ENCODE measurements around the gene KCNK6.

Gene KCNK6

DNA sequence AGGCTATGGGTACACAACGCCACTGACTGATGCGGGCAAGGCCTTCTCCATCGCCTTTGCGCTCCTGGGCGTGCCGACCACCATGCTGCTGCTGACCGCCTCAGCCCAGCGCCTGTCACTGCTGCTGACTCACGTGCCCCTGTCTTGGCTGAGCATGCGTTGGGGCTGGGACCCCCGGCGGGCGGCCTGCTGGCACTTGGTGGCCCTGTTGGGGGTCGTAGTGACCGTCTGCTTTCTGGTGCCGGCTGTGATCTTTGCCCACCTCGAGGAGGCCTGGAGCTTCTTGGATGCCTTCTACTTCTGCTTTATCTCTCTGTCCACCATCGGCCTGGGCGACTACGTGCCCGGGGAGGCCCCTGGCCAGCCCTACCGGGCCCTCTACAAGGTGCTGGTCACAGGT is 6.9 kb downstream of the KCNK6 start:
- no peak for DNase-seq

DNA sequence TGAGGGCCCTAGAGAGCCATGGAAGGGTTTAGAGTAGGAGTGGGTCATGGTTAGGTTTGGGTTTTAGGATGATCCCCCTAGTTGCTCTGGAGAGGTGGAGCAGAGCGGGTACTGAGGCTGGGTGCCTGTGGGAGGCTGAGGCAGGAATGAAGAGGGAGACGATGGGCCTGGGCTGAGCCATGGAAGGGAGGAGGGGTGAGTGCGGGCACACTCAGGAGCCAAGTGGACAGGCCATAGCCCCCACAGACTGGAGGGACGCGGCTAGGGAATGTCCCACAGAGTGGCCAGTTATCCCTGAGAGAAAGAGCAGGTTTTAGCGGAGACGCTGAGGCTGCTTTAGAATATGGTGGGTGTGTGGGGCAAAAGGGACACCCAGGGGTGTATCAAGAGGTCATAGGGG is 10.0 kb downstream of the KCNK6 start:
- DNase-seq: no peak

DNA sequence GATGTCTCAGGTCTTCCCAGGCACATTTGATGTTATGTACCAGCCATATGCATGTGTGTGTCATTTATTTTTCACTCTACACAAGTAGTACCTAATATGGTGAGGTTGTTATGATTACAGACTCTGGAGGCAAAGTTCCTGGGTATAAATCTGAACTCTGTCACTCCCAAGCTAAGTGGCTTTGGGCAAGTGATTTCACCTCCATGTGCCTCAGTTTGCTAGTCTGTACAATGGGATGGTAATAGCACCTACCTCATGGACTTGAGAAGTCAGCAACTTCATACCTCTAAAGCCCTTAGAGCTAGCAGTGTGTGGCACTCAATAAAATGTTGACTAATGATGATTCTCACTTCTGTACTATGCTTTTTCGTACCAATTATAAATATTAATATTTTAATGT is 12.1 kb downstream of the KCNK6 start:
- DNase-seq: no peak

DNA sequence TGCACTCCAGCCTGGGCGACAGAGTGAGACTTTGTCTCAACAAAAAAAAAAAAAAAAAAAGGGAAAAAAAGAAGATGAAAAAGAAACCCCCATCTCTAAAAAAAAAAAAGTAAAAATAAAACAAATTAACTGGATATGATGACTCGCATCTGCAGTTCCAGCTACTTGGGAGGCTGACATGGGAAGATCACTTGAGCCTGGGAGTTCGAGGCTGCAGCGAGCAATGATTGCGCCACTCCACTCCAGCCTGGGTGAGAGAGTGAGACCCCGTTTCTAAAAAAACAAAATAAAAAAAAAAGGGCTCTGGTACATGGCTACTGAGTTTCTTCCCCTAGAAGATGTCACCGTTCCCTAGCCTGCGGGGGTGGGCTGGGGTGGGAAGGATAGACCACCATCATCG is 13.6 kb downstream of the KCNK6 start:
- DNase-seq: no peak

DNA sequence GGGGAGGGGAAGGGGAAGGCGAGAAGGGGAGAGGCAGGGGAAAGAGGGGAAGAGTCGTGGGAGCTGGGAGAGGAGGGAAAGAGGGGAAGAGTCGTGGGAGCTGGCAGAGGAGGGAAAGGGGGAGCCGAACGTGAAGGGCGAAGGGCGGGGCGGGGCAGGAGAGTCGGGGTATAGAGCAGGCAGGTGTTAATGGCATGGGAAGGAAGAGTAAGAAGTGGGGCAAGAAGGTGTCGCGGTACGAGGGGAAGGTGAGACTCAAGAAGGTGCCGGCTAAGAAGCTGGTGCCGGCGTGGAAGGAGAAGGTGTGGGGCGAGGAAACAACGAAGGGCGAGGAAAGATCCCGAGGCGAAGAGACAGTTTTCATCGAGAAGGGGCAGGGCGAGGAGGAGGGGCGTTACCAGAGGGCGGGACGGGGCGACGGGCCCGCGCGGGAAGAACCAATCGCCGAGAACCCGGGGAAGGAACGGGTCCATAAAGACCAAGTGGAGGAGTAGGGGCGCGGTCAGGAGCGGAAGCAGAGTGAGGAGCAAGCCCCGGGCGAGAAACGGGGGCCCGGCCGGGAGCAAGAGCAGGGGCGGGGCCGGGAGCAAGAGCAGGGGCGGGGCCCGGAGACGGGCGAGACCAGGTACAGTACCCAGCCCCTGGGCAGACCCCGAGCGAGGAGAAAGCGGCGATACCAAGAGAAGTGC is 16.4 kb downstream of the KCNK6 start:
- peak; percentile 90 to 96 (median 95) for DNase-seq

DNA sequence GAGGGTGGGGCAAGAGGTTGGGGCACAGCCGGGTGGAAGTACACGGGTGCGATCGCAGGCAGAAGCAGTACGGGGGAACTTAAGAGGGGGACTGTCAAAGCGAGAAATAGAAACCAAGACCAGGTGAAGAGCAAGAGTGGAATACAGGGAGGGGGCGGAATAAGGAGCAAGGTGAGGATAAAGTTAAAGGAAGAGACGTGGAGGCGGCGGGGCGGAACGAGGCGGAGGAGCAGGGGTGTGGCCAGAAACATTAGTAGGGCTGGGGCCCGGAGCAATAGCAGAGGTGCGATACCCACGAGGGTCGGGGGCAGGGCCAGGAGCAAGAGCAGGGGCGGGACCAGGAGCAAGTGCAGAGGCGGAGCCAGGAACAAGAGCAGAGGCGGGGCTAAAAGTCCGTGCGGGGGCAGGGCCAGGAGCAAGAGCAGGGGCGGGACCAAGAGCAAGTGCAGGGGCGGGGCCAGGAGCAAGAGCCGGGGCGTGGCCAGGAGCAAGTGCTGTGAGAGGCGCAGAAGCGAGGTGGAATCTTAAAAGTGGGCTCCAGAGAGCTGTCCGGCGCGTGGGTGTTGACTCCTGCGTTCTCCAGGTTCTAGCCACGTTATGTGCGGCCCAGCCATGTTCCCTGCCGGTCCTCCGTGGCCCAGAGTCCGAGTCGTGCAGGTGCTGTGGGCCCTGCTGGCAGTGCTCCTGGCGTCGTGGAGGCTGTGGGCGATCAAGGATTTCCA is 17.2 kb downstream of the KCNK6 start:
- DNase-seq: peak; percentile 85 to 98 (median 93)

DNA sequence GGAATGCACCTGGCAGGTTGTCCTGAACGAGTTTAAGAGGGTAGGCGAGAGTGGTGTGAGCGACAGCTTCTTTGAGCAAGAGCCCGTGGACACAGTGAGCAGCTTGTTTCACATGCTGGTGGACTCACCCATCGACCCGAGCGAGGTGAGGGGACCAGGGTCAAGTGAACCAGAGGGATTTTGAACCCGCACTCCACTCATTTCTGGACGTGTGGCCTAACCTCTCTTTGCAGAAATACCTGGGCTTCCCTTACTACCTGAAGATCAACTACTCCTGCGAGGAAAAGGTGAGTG is 17.7 kb downstream of the KCNK6 start:
- DNase-seq: no peak

DNA sequence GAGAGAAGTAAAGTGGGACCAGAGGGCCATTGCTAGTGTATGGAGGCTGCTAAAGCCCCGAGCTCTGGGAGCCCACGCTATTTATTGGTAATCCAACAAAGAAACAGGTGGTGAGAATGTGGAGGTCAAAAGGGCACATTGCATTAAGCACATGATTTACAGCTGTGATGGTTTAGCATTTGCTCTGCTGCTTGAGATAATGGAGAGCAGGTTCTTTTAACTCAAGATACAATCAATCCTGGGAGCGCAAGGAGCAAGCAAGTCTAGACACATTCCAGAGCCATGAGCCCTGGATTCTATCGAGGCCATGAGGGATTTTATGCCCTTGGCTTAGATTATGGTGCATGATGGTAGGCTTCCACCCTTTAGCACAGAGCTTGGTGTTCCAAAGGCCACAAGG is 19.4 kb downstream of the KCNK6 start:
- peak in 1 of 3 experiments; percentile 2 for DNase-seq

DNA sequence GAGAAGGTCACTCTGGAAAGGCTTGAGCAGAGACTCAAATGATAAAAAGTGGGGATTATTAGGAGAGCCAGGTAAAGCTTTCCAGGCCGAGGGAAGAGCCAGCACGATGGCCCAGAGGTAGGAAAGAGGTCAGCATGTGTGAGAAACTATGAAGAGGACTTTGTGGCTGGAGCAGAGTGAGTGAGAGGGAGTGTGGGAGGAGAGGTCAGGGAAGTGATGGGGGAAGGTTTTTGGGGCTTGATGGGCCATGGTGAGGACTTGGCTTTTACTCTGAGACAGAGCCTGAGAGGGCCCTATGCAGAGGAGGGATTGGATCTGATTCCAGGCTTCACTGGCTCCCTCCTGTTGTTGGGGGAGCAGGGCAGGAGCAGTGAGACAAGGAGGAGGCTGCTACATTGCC is 21.3 kb downstream of the KCNK6 start:
- no peak for DNase-seq

DNA sequence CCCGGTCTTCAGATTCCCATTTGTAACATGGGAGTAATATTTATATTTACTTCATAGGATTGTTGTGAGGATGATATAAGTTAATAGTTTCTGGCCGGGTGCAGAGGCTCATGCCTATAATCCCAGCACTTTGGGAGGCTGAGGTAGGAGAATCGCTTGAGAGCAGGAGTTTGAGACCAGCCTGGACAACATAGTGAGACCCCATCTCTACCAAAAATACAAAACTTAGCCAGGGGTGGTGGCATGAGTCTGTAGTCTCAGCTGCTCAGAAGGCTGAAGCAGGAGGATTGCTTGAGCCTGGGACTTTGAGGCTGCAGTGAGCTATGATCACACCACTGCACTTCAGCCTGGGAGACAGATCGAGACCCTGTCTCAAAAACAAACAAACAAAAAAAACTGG is 27.2 kb downstream of the KCNK6 start:
- DNase-seq: no peak

DNA sequence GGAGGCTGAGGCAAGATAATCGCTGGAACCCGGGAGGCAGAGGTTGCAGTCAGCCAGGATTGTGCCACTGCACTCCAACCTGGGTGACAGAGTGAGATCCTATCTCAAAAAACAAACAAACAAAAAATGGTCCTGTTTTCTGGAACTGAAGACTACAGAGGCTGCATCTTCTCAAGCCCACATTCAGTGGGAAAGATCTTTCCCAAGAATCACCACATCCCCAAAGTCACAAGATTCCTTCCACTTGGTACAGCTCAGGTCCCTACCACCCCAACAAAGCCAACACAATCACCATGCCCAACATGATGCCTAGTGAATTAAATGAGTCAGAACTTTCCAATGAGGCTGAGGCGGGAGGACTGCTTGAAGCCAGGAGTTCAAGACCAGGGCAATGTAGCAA is 31.2 kb downstream of the KCNK6 start:
- DNase-seq: no peak

DNA sequence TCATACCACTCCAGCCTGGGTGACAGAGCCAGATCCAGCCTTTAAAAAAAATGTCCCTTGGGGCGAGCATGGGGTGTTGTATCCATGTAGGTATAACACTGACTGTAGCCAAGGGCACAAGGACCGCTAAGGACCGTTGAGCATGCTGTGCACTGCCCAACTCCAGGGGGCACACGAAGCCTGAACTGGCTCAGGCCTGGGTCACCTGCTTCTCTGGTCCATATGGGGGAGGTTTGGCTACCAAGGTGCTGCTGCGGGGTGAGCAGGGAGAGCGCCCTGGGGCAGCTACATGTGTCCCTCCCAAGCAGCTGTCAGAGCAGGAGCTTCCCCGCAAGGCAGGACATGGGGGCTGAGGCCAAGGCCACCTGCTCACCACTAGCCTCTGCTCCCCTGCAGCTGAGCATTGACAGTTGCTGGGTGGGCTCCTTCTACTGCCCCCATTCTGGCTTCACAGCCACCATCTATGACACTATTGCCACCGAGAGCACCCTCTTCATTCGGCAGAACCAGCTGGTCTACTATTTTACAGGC is 32.3 kb downstream of the KCNK6 start:
- no peak for DNase-seq

DNA sequence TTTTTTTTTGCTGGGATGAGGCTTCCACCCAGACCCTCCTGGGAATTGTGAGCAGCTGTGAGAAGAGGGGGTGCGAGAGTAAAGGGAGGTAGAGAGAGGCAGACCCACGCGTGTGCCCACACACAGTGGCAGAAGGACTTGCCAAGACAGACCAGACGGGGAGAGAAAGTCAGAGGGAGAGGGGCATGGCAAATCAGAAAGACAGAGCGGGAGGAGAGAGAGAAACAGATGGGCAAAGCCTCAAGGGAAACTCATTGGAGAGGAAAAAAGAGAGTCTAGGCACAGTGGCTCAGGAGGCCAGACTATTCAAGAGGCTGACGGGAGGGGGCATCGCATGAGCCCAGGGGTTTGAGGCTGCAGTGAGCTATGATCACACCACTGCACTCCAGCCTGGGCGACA is 33.0 kb downstream of the KCNK6 start:
- DNase-seq: no peak

DNA sequence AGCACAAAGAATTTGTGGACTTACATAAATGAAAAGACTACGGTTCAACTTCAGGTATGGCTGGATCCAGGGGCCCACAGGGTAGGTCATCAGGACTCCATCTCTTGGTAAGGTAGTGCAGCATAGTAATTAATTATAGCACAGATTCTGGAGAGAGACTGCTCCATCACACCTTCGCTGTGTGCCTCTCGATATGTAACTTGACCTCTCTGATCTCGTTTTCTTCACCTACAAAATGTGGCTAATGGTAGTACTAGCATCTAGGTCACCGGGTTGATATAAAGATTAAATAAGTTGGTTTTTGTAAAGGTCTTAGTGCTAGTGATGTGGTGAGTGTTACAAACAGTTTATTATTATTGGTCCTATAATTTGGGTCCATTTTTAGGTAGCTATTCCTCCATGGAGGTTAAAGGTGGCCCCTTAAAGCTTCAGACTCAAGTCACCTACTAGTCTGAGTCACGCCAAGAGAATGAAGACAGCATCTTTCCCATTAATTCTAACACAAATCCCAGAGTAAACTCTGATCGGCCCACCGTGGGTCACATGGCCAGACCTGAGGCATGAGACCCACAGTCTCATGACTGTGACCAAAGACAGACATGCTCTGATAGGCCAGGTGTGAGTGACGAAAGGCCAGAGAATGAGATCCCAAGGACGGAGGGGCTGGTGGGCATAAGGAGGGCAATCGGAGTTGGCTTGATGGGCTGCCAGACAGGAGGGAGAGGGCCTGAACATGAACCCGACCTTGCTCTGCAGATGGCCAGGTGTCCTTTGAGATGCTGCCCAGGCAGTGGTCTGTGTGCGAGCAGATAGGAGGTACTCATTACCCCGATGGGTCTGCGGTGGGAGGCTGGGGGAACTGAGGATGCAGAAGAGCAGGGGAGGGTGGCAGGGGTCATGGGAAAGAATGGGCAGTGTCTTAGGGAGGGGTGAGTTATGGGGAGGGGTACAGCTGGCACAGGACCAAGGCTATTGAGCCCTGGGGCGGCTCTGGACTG is 36.4 kb downstream of the KCNK6 start:
- no peak for DNase-seq

DNA sequence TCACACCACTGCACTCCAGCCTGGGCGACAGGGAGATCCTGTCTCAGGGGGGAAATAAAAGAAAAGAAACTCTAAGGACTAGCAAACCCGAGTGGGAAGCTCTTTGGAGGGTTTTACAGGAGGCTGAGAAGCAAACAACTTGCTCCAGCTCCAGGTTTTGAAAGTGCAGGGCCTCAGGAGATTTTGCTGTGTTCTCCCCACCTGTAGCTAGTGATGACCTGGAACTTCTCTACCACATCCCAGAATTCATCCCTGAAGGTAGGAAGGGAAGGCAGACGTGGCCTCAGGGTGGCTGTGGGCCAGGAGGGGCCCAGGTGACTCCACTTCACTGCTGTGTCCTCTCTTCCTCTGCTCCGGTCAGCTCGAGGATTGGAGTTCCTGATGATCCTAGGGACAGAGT is 38.4 kb downstream of the KCNK6 start:
- no peak for DNase-seq

DNA sequence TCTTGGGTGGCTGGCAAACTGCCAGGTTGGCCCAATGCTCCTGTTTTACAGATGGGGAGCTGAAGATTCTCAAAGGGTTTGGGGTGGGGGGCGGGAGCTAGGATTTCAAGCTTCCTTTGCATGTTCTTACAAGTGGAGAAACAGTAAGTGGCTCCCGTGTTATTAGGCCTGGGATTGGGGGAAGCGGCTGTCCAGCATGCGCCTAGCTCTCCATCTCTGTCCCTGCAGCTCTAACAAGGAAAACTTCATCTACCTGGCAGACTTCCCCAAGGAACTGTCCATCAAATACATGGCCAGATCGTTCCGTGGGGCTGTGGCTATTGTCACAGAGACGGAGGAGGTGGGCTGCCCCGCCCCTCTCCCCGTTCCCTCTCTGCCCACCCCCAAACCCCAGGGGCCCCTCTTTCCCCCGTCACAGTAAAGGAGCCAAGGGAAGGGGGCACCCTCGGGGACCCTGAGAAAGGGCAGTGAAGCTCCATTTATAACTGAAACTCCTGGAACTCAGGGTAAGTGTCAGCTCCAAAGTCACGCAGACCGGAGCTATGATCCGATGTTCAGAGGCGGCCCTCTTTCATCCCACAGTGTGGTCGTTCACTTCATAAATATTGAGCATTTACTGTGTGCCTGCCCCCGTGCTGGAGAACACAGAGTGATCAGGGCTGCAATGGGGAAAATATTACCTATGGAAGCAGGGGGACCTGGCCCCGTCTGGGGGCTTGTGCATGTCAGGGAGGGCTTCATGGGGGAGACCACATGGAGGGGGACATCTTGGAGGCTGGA is 39.8 kb downstream of the KCNK6 start:
- no peak for DNase-seq

DNA sequence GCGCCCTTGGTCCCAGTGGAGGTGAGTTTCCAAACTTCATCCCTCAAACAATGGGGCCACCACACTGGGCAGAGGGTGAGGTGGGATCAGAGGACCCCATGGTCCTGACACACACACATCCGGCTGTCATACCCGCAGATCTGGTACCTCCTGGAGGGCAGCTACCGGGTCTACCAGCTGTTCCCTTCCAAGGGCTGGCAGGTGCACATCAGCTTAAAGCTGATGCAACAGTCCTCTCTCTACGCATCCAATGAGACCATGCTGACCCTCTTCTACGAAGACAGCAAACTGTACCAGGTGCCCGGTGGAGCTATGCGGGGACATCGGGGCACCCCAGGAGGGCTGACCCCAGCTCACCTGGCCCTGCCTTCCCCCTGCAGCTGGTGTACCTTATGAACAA is 40.7 kb downstream of the KCNK6 start:
- peak in 1 of 3 experiments; percentile 12 for DNase-seq

DNA sequence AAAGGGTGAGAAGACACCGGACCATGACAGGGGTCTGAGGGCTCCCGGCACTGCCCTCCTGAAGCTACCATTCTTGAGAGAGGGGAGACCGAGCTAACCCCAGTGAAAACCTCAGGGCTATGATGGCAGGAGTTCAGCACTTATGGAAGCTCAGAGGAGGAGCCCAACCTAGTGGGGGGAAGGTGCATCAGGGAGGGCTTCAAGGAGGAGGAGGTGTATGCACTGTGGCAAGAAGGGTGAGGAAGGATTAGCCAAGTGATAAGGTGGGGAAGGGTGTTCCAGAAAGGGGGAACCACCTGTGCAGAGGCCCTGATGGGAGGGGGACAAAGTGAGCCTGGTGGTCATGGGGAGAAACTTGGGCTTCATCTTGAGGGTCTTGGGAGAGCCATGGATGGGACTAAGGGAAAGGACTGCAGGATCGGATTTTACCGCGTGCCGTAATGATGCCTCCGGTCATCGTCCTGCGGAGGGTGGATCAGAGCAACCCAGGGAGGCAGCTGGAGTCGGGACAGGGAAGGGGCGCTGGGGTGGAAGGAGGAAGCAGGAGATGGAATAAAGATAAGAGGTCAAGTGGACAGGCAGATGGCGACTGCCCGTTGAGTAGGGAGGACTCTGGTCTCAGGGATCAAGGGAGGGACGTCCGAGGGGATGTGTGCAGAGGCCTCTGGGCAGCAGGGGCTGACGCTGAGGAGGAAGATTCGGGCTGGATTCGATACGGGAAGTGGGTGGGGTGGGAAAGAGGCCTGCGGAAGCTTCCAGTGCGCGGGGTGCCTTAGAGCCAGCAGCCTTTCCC is 41.4 kb downstream of the KCNK6 start:
- no peak for DNase-seq

DNA sequence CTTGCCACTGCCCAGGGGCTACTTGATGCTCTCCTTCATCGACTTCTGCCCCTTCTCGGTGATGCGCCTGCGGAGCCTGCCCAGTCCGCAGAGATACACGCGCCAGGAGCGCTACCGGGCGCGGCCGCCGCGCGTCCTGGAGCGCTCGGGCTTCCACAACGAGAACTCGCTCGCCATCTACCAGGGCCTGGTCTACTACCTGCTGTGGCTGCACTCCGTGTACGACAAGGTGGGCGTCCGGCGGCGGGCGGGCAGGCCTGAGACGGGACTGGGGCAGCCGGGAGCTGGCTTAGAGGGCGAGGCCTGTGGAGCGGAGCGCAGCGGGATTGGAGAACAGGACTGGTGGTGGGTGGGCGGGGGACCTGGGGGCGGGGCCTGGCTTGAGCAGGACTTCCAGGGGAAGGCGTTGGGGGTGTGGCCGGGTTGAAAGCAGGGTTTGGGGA is 42.0 kb downstream of the KCNK6 start:
- peak; percentile 73 to 78 (median 75) for DNase-seq

DNA sequence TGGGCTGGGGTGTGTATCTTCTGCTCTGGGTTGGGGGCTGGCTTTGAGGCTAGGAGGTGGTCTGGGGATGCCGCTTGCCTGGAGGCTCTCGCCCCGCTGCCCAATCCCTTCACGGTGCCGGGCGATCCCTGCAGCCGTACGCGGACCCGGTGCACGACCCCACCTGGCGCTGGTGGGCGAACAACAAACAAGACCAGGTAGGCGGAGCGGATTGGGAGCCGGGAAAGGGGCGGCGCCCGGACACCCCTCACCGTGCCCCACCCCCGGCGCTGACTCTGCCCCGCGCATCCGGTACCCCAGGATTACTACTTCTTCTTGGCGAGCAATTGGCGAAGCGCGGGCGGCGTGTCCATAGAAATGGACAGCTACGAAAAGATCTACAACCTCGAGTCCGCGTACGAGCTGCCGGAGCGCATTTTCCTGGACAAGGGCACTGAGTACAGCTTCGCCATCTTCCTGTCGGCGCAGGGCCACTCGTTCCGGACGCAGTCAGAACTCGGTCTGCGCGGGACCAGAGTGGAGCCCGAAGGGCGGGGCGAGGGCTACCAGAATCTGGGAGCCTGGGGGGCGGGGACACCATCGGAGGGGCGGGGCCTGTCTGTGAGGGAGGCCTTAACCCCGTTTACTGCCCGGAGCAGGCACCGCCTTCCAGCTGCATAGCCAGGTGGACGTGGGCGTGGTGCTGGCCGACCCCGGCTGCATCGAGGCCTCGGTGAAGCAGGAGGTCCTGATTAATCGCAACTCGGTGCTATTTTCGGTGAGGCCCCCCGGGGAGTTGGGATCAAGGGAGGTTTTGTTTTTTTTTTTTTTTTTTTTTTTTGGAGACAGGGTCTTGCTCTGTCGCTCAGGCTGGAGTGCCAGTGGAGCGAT is 42.7 kb downstream of the KCNK6 start:
- peak; percentile 76 to 80 (median 77) for DNase-seq

Data from NCI-H1417 (cell line).